ENCODE results near the gene GORASP2. TPM values are rescaled to one million over a fixed set of nuclear protein-coding genes. Genes with fewer than 3 reads are reported as not detected.

The GORASP2 gene
- polyA plus RNA-seq, 1 of the 3 experiments (the other 2 are of a cell fraction): 127 TPM

GRCh38 chr2:170942615-170943014, 13.6 kb downstream of the GORASP2 start:
- no peak for DNase-seq
- Histone ChIP-seq H2AFZ (ENCODE audit: low read depth) (no peak overlapping the region), H3K4me1 (ENCODE audit: control insufficient read depth in 1 of 2, insufficient read depth in 2 of 2, low read depth in 1 of 2, low read length in 1 of 2) (peaks cover 0 to 10% of the 10 kb centered on the region in 2 experiments; a peak in 2 of 4 replicates), H3K4me2 (no peak overlapping the region), H3K9me3 (no peaks in the 10 kb centered on the region), H3K27ac (ENCODE audit: low read depth in 2 of 2, low read length in 1 of 2) (no peak overlapping the region), H3K9ac (no peak overlapping the region), H4K20me1 (ENCODE audit: insufficient read depth) (peaks cover 100% of the 10 kb centered on the region), H3F3A (replicated peaks; ENCODE audit: insufficient read depth) (peaks cover 5% of the 10 kb centered on the region), H3K36me3 (replicated peaks in 1 of 2; ENCODE audit: control insufficient read depth in 1 of 2, insufficient read depth in 2 of 2, low read length in 1 of 2) (peaks cover 2 to 16% of the 10 kb centered on the region in 2 experiments), H3K4me3 (ENCODE audit: low read depth in 2 of 2, low read length in 1 of 2) (no peak overlapping the region), H3K9me2 (no peaks in the 10 kb centered on the region), H3K79me2 (ENCODE audit: insufficient read depth) (peaks cover 100% of the 10 kb centered on the region), H3K27me3 (ENCODE audit: insufficient read depth) (no peaks in the 10 kb centered on the region)
- ChIA-PET POLR2A (no interaction called here), CTCF (interaction anchor here (0.9 to 2.0 kb wide), 4 partner anchors 11 to 473 kb away, joined by 3 to 8 read pairs (median 6); partner anchors contain the start of gene GORASP2)
- TF ChIP-seq IRF3 (IDR thresholded peaks at IDR 0.05; ENCODE audit: low read depth, low read length) (no peak), MEF2A (IDR thresholded peaks at IDR 0.05; ENCODE audit: borderline replicate concordance, low read depth) (no peak), TEAD4 (IDR thresholded peaks at IDR 0.05; ENCODE audit: borderline replicate concordance, insufficient read depth) (no peak), USF2 (IDR thresholded peaks at IDR 0.05; ENCODE audit: borderline replicate concordance, low read depth, low read length) (no peak), YY1 (IDR thresholded peaks at IDR 0.05; ENCODE audit: low read depth) (no peak), RFX5 (IDR thresholded peaks at IDR 0.05; ENCODE audit: low read length) (no peak), EZH2phosphoT487 (IDR thresholded peaks at IDR 0.05; ENCODE audit: borderline replicate concordance, low read depth) (no peak)
- 96% methylated on average over 4 of the region's 4 CpGs for WGBS (ENCODE audit: low lambda C conversion rate)

- ChIA-PET POLR2A (no interaction called here), CTCF (interaction anchor here (0.9 to 2.0 kb wide), 4 partner anchors 11 to 473 kb away, joined by 3 to 8 read pairs (median 6); partner anchors contain the start of gene GORASP2)
- no peaks in the 10 kb centered on the region for H3K9me2 ChIP-seq
- no peak overlapping the region for H2AFZ ChIP-seq (ENCODE audit: low read depth)
- H3K79me2 ChIP-seq (ENCODE audit: insufficient read depth): peaks cover 100% of the 10 kb centered on the region
- peaks cover 2 to 15% of the 10 kb centered on the region in 2 experiments for H3K36me3 ChIP-seq (replicated peaks in 1 of 2; ENCODE audit: control insufficient read depth in 1 of 2, insufficient read depth in 2 of 2, low read length in 1 of 2)
- H3K9ac ChIP-seq: no peak overlapping the region
- H3K4me2 ChIP-seq: no peak overlapping the region; the same call in 1 of the 2 replicates
- no peaks in the 10 kb centered on the region for H3K27me3 ChIP-seq (ENCODE audit: insufficient read depth)
- DNase-seq: no peak
- TF ChIP-seq TAF1 (IDR thresholded peaks at IDR 0.05; ENCODE audit: borderline replicate concordance, low read depth, low read length): no peak
- TF ChIP-seq TEAD4 (IDR thresholded peaks at IDR 0.05; ENCODE audit: borderline replicate concordance, insufficient read depth): no peak
- no peak for TF ChIP-seq EP300 (IDR thresholded peaks at IDR 0.05; ENCODE audit: borderline replicate concordance in 1 of 2, low read depth in 1 of 2, low read length in 1 of 2)
- peak; percentile 17; the same call in 1 of the 2 replicates for TF ChIP-seq TCF12 (IDR thresholded peaks at IDR 0.05)
- TF ChIP-seq PBX3 (IDR thresholded peaks at IDR 0.05): no peak
- H3F3A ChIP-seq (replicated peaks; ENCODE audit: insufficient read depth): peaks cover 5% of the 10 kb centered on the region
- WGBS (ENCODE audit: low lambda C conversion rate): 20% methylated on average over 1 of the region's 1 CpG
- H4K20me1 ChIP-seq (ENCODE audit: insufficient read depth): peaks cover 100% of the 10 kb centered on the region
- no peak overlapping the region for H3K4me3 ChIP-seq (ENCODE audit: low read depth in 2 of 2, low read length in 1 of 2)
- peaks cover 0 to 10% of the 10 kb centered on the region in 2 experiments; a peak in 2 of 4 replicates for H3K4me1 ChIP-seq (ENCODE audit: control insufficient read depth in 1 of 2, insufficient read depth in 2 of 2, low read depth in 1 of 2, low read length in 1 of 2)
- no peaks in the 10 kb centered on the region for H3K9me3 ChIP-seq
- H3K27ac ChIP-seq (ENCODE audit: low read depth in 2 of 2, low read length in 1 of 2): no peak overlapping the region
These were observed 14.0 kb downstream of the GORASP2 start for GRCh38 chr2:170943041-170943440.
